ENCODE results near the gene GLRX5. TPM values are rescaled to one million over a fixed set of nuclear protein-coding genes. Genes with fewer than 3 reads are reported as not detected.

GLRX5 gene
- 77.7 TPM for polyA plus RNA-seq (ENCODE audit: insufficient read length)
- long read RNA-seq, donor 1, transcript GLRX5-201 (2 exons, 1,564 nt) = major isoform, 89 of 89 reads
- long read RNA-seq, donor 1, partial matches to known transcripts = 0 of 89 reads
- long read RNA-seq, donor 1, other reads (novel, unspliced or antisense) = 0 of 89 reads
- long read RNA-seq, donor 2, transcript GLRX5-201 (2 exons, 1,564 nt) = major isoform, 64 of 91 reads
- long read RNA-seq, donor 2, partial matches to known transcripts = 0 of 91 reads
- long read RNA-seq, donor 2, other reads (novel, unspliced or antisense) = 27 of 91 reads
- long read RNA-seq, donor 3, transcript GLRX5-201 (2 exons, 1,564 nt) = major isoform, 70 of 141 reads
- long read RNA-seq, donor 3, partial matches to known transcripts = 65 of 141 reads
- long read RNA-seq, donor 3, other reads (novel, unspliced or antisense) = 6 of 141 reads
- long read RNA-seq, donor 4, transcript GLRX5-201 (2 exons, 1,564 nt) = major isoform, 7 of 14 reads
- long read RNA-seq, donor 4, partial matches to known transcripts = 0 of 14 reads
- long read RNA-seq, donor 4, other reads (novel, unspliced or antisense) = 7 of 14 reads
- long read RNA-seq, donor 5, transcript GLRX5-201 (2 exons, 1,564 nt) = major isoform, 95 of 206 reads
- long read RNA-seq, donor 5, partial matches to known transcripts = 88 of 206 reads
- long read RNA-seq, donor 5, other reads (novel, unspliced or antisense) = 23 of 206 reads
- long read RNA-seq, donor 6, transcript GLRX5-201 (2 exons, 1,564 nt) = major isoform, 89 of 152 reads
- long read RNA-seq, donor 6, partial matches to known transcripts = 63 of 152 reads
- long read RNA-seq, donor 6, other reads (novel, unspliced or antisense) = 0 of 152 reads
- long read RNA-seq, donor 7, transcript GLRX5-201 (2 exons, 1,564 nt) = major isoform, 94 of 95 reads
- long read RNA-seq, donor 7, partial matches to known transcripts = 0 of 95 reads
- long read RNA-seq, donor 7, other reads (novel, unspliced or antisense) = 0 of 95 reads
- long read RNA-seq, donor 8, transcript GLRX5-201 (2 exons, 1,564 nt) = major isoform, 27 of 35 reads
- long read RNA-seq, donor 8, partial matches to known transcripts = 0 of 35 reads
- long read RNA-seq, donor 8, other reads (novel, unspliced or antisense) = 8 of 35 reads

DNA sequence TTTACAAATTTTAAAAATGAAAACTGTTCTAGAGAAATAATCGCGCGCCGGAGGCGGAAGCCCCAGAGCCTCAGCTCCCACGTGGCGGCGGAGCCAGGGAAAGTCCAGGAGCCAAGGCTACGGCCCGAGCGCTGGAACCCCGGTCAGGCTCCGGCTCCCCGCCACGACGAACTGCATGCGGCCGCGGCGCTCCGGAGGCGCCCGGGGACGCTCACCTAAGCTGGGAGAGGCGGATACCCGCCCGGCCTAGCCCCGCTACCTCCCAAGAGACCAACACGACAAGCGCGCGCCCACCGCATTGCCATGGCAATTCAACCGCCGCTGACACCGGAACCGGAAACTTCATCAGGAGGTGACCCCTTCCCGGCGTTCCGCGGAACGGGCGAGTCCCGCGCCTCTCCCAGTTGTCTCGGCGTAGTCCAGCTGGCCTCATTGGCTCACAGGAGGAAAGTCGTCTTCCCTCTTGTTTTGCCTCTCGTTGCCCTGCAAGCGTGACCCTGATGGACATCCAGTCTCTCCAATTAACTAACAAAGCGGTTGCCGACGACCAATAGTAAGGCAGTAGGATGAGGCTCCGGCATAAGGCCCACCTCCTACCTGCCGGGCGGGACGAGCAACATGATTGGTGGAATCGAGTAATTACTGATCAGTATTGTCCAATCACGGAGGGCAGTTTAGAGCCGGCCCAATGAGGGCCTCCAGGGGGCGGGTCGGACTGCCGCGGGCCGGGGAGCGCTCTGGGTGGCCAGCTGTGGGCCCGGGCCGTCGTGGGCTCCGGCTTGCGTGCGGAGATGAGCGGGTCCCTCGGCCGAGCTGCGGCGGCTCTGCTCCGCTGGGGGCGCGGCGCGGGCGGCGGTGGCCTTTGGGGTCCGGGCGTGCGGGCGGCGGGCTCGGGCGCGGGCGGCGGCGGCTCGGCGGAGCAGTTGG lies at the start of gene GLRX5:
Gene GLRX5 (plus strand): TSS at position 752 of the 927 bp plus-strand sequence. CDS start 40 bp downstream, at position 792.
- peak; percentile 100 for DNase-seq

DNA sequence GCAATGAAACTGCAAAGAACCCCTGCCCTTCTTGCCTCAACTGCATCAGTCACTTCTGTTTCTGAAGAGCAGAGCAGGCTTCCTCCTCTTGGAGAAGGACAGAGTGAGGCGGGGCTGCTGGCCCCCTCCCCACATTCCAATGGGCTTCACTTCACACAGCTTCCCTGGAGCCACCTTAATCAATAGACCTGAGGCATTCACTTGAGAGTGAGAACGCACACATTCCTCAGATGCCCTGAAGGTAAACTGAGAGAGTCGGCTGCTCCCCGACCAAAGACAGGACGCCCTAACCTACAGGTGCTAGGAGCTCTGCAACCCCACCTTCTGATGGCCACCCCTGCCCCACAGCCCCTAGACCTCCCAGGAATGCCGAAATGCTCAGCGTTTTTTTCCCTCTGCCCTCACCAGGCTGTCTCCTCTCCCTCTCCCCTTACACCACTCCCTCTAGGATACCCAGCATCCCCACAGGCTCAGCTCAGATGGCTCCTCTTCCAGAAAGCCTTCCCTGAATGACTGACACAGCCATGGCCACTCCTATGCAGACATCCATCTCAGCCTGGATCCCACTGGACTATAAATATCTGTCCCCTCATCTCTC lies 49.5 kb upstream of the GLRX5 start:
- no peak for DNase-seq

DNA sequence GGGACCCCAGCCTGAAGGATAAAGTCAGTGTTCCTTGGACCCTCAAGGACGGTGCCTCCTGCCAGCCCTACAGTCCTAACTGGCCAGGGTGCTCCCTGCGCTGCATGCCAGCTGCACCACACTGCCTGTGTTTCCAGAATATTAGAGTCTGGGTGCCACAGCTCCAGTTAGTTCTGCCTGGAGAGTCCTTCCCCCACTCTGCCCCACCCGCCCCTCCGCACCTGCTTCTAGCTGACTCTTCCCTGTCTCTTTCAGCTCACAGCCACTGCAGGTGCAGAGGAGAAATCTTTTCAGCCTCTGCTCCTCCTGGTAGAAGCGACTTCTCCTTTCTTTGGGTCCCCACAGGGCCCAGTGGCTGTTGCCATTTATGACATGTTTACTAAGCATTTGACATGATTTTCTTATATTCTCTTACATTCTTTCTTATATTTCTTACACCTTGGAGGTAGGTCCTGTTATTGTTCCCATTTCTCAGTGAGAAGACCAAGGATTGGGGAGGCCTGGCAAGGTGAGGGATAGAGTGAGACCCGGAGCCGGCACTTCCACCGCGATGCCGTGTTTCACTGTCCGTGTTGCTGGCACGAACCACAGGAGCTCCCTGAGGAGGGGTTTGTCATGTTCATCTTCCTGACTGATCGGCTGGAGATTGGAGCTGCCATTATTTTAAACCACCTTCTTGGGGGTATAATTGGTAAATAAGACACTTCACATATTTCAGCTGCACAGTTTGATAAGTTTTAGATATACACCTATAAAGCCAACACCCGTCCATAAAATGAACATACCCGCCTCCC lies 47.8 kb upstream of the GLRX5 start:
- no peak for DNase-seq

DNA sequence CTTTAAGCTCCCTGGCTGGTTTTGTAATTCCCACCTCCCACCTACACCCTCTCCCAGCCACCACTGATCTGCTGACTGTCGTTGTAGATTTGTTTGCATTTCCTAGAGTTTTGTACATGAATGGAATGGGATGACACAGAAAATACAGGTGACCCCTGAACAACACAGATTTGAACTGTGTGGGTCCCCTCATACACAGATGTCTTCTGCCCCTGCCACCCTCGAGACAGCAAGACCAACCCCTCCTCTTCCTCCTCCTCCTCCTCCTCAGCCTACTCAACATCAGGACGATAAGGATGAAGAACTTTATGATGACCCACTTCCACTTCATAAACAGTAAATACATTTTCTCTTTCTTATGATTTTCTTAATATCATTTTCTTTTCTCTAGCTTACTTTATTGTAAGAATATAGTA lies 47.2 kb upstream of the GLRX5 start:
- DNase-seq = no peak

GRCh38 chr14:95488376-95489213 lies 46.3 kb upstream of the GLRX5 start:
- no peak for DNase-seq

GRCh38 chr14:95489214-95490137 lies 45.4 kb upstream of the GLRX5 start:
- no peak for DNase-seq

GRCh38 chr14:95490138-95490509 lies 44.7 kb upstream of the GLRX5 start:
- no peak for DNase-seq

DNA sequence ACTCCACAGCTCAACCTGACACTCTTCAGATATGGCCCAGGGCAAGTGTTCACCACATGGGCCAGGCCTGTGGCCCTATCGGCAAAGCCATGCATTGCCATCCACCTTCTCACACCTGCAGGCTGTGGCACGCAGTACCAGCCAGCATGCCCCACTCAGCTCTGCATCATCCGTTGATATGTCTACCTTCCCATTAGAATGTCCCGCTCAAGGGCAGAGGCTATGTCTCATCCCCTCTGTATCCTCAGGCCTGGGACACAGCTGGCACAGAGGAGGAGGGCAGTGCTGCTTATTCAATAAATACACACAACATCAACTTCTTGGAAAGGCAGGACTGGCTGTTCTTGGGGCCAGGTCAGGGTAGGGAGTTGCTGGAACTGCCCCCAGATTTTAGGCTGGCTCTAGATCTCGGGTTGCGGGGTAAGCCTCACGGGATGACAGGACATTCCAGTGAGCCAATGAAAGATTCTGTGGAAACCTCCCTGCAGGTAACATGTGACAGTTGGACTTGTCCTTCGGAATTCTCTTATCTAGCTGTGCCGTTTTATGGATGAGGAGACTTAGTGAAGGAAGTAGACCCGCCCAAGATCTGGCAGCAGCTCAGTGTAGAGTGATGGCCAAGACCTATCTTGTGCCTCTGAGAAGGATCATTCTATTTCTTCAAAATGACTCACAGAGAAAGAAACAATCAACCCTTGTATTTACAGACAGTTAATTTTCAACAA lies 44.0 kb upstream of the GLRX5 start:
- DNase-seq = no peak

DNA sequence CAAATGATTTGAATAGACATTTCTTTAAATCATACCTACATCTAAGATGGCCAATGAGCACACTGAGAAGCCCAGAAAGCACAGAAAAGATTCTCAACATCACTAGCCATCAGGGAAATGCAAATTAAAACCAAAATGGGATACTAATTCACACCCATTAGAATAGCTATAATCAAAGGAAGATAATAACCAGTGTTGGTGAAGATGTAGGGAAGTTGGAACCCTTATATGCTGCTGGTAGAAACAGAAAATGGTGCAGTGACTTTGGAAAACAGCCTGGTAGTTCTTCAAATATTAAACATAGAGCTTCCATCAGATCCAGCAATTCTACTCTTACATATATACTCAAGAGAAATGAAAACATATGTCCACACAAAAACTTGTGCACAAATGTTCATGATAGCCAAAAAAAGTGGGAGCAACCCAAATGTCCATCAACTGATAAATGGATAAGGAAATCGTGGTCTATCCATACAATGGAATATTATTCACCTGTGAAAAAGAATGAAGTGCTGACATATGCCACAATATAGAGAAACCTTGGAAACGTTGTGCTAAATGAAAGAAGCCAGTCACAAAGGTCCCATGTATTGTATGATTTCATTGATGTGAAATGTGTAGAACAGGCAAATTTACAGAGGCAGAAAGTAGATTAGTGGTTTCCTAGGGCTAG lies 42.8 kb upstream of the GLRX5 start:
- no peak for DNase-seq

DNA sequence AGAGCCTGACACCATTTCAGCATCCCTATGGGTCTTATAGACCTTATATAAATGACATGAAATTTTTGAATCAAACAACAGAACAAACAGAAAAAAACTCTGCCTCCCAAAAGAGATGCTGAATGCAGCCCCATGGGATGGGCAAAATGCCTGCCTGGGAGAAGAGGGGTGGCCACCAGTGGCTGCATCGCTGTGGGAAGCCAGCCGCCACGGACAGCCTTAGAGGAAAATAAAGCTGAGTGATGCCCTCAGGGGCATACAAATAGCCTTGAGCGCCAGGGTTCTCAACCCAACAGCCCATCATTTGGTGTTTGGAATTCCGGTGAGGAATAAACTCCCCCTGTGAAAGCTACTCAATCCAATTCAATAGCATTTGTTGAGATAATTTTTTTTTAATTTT lies 41.3 kb upstream of the GLRX5 start:
- DNase-seq = no peak

DNA sequence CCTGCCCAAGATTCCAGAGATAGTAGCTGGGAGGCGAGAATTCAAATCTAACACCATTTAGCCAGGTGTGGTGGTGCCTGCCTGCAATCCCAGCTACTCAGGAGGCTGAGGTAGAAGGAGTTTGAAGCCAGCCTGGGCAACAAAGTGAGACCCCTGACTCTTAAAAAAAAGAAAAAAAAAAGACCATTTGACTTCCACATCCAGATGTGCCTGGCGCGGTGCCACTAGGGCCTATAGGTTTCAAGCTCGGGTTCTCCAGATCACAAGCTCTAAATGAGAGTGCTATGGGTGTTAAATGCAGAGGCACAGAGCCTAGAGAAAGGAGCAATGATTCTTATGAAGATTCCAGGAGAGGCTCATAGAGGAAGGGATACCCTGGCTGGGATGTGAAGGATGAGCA lies 40.9 kb upstream of the GLRX5 start:
- DNase-seq = no peak

GRCh38 chr14:95494456-95494855 lies 40.4 kb upstream of the GLRX5 start:
- no peak for DNase-seq

DNA sequence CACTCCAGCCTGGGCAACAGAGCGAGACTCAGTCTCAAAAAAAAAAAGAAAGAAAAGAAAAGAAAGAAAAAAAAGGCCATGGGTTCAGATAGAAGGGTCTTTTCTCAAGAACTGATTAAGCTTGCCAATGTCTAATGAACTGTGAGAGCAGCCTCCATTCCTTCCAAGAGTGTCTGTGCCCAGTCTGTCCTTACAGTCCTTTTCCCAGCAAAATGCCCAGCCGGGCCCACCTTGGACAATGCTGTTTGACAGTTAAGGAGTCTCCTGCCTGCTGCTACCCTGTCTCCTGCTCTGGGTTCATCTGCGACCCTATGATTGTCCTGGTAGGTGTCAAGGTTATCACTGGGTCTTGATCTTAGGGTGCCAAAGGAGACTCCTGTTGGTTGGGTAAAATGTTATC lies 39.8 kb upstream of the GLRX5 start:
- no peak for DNase-seq

- no peak for DNase-seq
Measured at GRCh38 chr14:95495538-95496025, 39.3 kb upstream of the GLRX5 start.

DNA sequence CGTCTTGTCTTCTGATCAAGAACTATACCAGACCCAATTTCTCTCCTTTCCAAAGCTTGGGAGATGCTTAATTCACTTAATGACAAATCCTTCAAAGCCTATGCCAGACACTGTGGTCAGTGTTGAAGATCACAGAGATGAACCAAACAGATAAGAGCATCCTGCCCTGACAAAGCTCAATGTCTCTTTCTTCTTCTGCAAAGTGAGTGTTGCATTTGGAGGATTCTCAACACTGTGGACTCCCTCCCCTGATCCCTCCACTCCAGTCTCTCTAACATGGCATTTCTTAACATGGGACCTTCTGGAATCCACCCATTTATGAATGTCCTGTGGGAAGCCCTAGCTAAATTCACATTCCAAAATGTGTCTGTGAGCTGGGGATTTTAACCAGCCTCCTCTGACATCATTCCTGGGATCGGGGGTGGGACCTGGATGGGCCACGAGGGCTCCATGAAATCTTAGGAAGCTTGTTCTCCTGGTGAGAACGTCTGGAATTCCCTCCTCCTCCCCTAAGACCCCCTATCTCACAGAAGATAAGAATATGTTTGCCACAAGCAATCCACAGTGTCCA lies 38.7 kb upstream of the GLRX5 start:
- no peak for DNase-seq

GRCh38 chr14:95496690-95497259 lies 38.1 kb upstream of the GLRX5 start:
- no peak for DNase-seq
